ENCODE data around the gene SAMD7. TPM values are rescaled to one million over a fixed set of nuclear protein-coding genes. Genes with fewer than 3 reads are reported as not detected.

The SAMD7 gene
- total and polyA plus RNA-seq, 9 of the 15 experiments (the other 6 are each of a cell fraction or from before 2014, with no cell fraction given): not detected

DNA sequence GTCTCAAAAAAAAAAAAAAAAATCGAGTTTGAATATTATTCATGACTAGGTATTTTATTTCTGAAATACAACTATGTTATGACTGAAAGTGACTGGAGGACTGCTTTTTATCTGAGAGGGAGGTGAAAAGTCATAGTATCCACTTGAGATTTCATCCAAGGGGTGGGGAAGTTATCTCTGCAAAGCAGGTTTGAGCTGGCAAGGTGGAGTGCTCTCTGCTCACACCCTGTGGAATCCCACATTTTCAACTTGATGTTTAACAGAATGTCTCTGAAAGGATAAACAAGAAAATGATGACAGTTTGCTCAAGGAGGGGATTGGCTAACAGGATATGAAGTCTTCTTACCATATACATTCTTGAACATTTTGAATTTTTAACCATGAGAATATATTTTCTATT is 27.9 kb downstream of the SAMD7 start (continued):
- TF ChIP-seq MTA2 (IDR thresholded peaks at IDR 0.05; ENCODE audit: low read depth): peak; percentile 55; the same call in 1 of the 2 replicates
- no peak for TF ChIP-seq ZFX (CRISPR knock-in tag; IDR thresholded peaks at IDR 0.05)
- TF ChIP-seq, protein P1, sequence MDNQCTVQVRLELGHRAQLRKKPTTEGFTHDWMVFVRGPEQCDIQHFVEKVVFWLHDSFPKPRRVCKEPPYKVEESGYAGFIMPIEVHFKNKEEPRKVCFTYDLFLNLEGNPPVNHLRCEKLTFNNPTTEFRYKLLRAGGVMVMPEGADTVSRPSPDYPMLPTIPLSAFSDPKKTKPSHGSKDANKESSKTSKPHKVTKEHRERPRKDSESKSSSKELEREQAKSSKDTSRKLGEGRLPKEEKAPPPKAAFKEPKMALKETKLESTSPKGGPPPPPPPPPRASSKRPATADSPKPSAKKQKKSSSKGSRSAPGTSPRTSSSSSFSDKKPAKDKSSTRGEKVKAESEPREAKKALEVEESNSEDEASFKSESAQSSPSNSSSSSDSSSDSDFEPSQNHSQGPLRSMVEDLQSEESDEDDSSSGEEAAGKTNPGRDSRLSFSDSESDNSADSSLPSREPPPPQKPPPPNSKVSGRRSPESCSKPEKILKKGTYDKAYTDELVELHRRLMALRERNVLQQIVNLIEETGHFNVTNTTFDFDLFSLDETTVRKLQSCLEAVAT (IDR thresholded peaks at IDR 0.05): no peak
- TF ChIP-seq, protein P2, sequence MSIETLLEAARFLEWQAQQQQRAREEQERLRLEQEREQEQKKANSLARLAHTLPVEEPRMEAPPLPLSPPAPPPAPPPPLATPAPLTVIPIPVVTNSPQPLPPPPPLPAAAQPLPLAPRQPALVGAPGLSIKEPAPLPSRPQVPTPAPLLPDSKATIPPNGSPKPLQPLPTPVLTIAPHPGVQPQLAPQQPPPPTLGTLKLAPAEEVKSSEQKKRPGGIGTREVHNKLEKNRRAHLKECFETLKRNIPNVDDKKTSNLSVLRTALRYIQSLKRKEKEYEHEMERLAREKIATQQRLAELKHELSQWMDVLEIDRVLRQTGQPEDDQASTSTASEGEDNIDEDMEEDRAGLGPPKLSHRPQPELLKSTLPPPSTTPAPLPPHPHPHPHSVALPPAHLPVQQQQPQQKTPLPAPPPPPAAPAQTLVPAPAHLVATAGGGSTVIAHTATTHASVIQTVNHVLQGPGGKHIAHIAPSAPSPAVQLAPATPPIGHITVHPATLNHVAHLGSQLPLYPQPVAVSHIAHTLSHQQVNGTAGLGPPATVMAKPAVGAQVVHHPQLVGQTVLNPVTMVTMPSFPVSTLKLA (conservative IDR thresholded peaks at IDR 0.05): no peak
- TF ChIP-seq POLR2AphosphoS5 (IDR thresholded peaks at IDR 0.05; ENCODE audit: control insufficient read depth, insufficient read depth, low read depth, low read length): 0 out of 2 replicates have a peak, but pooled peaks have one; percentile 29
- no peak for TF ChIP-seq NR3C1 (CRISPR knock-in tag; IDR thresholded peaks at IDR 0.05)
- no peak for TF ChIP-seq ARNT (IDR thresholded peaks at IDR 0.05)
- TF ChIP-seq, protein P3, sequence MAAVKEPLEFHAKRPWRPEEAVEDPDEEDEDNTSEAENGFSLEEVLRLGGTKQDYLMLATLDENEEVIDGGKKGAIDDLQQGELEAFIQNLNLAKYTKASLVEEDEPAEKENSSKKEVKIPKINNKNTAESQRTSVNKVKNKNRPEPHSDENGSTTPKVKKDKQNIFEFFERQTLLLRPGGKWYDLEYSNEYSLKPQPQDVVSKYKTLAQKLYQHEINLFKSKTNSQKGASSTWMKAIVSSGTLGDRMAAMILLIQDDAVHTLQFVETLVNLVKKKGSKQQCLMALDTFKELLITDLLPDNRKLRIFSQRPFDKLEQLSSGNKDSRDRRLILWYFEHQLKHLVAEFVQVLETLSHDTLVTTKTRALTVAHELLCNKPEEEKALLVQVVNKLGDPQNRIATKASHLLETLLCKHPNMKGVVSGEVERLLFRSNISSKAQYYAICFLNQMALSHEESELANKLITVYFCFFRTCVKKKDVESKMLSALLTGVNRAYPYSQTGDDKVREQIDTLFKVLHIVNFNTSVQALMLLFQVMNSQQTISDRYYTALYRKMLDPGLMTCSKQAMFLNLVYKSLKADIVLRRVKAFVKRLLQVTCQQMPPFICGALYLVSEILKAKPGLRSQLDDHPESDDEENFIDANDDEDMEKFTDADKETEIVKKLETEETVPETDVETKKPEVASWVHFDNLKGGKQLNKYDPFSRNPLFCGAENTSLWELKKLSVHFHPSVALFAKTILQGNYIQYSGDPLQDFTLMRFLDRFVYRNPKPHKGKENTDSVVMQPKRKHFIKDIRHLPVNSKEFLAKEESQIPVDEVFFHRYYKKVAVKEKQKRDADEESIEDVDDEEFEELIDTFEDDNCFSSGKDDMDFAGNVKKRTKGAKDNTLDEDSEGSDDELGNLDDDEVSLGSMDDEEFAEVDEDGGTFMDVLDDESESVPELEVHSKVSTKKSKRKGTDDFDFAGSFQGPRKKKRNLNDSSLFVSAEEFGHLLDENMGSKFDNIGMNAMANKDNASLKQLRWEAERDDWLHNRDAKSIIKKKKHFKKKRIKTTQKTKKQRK (IDR thresholded peaks at IDR 0.05; ENCODE audit: borderline replicate concordance, low read depth, low read length): no peak
- TF ChIP-seq, protein P4, sequence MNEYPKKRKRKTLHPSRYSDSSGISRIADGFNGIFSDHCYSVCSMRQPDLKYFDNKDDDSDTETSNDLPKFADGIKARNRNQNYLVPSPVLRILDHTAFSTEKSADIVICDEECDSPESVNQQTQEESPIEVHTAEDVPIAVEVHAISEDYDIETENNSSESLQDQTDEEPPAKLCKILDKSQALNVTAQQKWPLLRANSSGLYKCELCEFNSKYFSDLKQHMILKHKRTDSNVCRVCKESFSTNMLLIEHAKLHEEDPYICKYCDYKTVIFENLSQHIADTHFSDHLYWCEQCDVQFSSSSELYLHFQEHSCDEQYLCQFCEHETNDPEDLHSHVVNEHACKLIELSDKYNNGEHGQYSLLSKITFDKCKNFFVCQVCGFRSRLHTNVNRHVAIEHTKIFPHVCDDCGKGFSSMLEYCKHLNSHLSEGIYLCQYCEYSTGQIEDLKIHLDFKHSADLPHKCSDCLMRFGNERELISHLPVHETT (CRISPR knock-in tag; conservative IDR thresholded peaks at IDR 0.05 in 1 of 2, IDR thresholded peaks at IDR 0.05 in 1 of 2): no peak
- no peak for TF ChIP-seq ZC3H4 (CRISPR knock-in tag; IDR thresholded peaks at IDR 0.05; ENCODE audit: borderline replicate concordance)
- TF ChIP-seq DPF2 (IDR thresholded peaks at IDR 0.05): peak; percentile 53
- TF ChIP-seq RAD21 (CRISPR knock-in tag; conservative IDR thresholded peaks at IDR 0.05 in 1 of 2, IDR thresholded peaks at IDR 0.05 in 1 of 2): no peak
- TF ChIP-seq THRAP3 (IDR thresholded peaks at IDR 0.05; ENCODE audit: borderline replicate concordance): no peak
- TF ChIP-seq SUPT5H (IDR thresholded peaks at IDR 0.05): no peak
- peak; percentile 73 for TF ChIP-seq TAL1 (IDR thresholded peaks at IDR 0.05)
- TF ChIP-seq, protein P5, sequence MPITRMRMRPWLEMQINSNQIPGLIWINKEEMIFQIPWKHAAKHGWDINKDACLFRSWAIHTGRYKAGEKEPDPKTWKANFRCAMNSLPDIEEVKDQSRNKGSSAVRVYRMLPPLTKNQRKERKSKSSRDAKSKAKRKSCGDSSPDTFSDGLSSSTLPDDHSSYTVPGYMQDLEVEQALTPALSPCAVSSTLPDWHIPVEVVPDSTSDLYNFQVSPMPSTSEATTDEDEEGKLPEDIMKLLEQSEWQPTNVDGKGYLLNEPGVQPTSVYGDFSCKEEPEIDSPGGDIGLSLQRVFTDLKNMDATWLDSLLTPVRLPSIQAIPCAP (CRISPR knock-in tag; IDR thresholded peaks at IDR 0.05; ENCODE audit: borderline replicate concordance): no peak
- TF ChIP-seq ZNF408 (CRISPR knock-in tag; IDR thresholded peaks at IDR 0.05; ENCODE audit: low read depth): no peak
- no peak for TF ChIP-seq MTF1 (CRISPR knock-in tag; IDR thresholded peaks at IDR 0.05; ENCODE audit: borderline replicate concordance)

All from K562 (cell line).